Tibial nerve (tissue), 4 donors: Measurements from ENCODE around the gene TCERG1. TPM values are rescaled to one million over a fixed set of nuclear protein-coding genes. Genes with fewer than 3 reads are reported as not detected.

ENCODE experiments used
- DNase-seq, 2 donors: peaks; one replicate each; pipeline ENCODE4 v3.0.0-alpha.2; 2019; ENCODE audit warnings: low spot score in 2 of 2
- H3K27ac ChIP-seq, 4 donors: fragments of 200-600 bp; sonication (generic) in 3 of 4; one replicate each; pipeline ENCODE4 v1.5.1; 2017 to 2019; ENCODE audit warnings: mild to moderate bottlenecking in 1 of 4
- H3K27me3 ChIP-seq, 2 donors: fragments of 200-600 bp; sonication (generic) in 1 of 2; one replicate each; pipeline versions ENCODE4 v1.5.1 to v1.6.0; 2017 to 2019
- H3K36me3 ChIP-seq, 3 donors: fragments of 200-600 bp; sonication (generic); one replicate each; pipeline ENCODE4 v1.5.1; 2018 to 2019
- H3K4me1 ChIP-seq, 4 donors: fragments of 200-600 bp; sonication (generic) in 3 of 4; one replicate each; pipeline ENCODE4 v1.5.1; 2017 to 2019
- H3K4me3 ChIP-seq, 4 donors: fragments of 200-600 bp; sonication (generic) in 3 of 4; one replicate each; pipeline ENCODE4 v1.5.1; 2017 to 2019; ENCODE audit warnings: mild to moderate bottlenecking in 1 of 4, moderate library complexity in 1 of 4
- H3K9me3 ChIP-seq, 4 donors: fragments of 200-600 bp; sonication (generic) in 3 of 4; one replicate each; pipeline ENCODE4 v1.5.1; 2017 to 2019
- EP300 ChIP-seq, 2 donors: sonication (generic); formaldehyde crosslinking; IDR thresholded peaks; one replicate each; pipeline ENCODE4 v1.6.1; 2017; ENCODE audit warnings: antibody characterized with exemption in 2 of 2, mild to moderate bottlenecking in 1 of 2
- POLR2A ChIP-seq, 2 donors: fragments of 450-650 bp; IDR thresholded peaks; one replicate each; pipeline ENCODE4 v1.6.1; 2017; ENCODE audit warnings: antibody characterized with exemption in 2 of 2, mild to moderate bottlenecking in 2 of 2, moderate library complexity in 2 of 2
- WGBS, 2 donors: methylation state at CpG; one replicate each; pipeline ENCODE4 v1.1.5; 2018; 5-methylcytosine and 5-hydroxymethylcytosine counted together
- total RNA-seq, 4 donors: library from RNA; depleted of rRNA; stranded (reverse); fragments of >200 nt; gene quantifications; one replicate each; pipeline ENCODE4 v1.1.0, GENCODE V29; 2016
- TF ChIP-seq, protein P1 (sequence below), 5 experiments: fragments of 200-600 bp in 3 of 5; fragments of 450-650 bp in 2 of 5; sonication (generic) in 3 of 5; IDR thresholded peaks; one replicate each; pipeline ENCODE4 v1.5.1; 2016 to 2019; ENCODE audit warnings: antibody characterized with exemption in 5 of 5, mild to moderate bottlenecking in 3 of 5, moderate library complexity in 2 of 5

Gene TCERG1
- total RNA-seq, 4 donors from 2014 or later, result 52.2 to 108 (median 71.9) TPM

DNA sequence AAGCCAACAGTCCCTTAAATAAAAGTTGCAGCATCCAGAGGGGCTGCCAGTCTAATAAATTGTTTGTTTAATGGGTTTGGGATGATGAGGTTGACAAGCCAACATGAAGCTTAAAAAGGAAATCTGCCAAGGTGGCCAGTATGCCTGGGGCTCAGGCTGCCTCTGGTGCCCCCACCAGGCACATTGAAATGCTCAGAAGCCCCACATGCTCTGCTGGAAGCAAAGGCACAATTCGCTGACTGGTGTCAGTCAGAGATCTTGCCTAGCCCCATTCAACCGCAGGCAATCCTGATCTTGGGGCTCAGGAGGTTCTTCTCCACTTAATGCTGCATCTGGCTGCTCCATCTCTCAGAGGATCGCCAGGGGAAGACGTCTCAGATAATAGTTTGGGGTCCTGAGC is 44.2 kb upstream of the TCERG1 start:
- TF ChIP-seq, protein P1, sequence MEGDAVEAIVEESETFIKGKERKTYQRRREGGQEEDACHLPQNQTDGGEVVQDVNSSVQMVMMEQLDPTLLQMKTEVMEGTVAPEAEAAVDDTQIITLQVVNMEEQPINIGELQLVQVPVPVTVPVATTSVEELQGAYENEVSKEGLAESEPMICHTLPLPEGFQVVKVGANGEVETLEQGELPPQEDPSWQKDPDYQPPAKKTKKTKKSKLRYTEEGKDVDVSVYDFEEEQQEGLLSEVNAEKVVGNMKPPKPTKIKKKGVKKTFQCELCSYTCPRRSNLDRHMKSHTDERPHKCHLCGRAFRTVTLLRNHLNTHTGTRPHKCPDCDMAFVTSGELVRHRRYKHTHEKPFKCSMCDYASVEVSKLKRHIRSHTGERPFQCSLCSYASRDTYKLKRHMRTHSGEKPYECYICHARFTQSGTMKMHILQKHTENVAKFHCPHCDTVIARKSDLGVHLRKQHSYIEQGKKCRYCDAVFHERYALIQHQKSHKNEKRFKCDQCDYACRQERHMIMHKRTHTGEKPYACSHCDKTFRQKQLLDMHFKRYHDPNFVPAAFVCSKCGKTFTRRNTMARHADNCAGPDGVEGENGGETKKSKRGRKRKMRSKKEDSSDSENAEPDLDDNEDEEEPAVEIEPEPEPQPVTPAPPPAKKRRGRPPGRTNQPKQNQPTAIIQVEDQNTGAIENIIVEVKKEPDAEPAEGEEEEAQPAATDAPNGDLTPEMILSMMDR (IDR thresholded peaks at IDR 0.05), result no peak
- TF ChIP-seq EP300 (IDR thresholded peaks at IDR 0.05), result no peak
- TF ChIP-seq POLR2A (IDR thresholded peaks at IDR 0.05), result no peak
- Histone ChIP-seq H3K36me3 (no peaks in the 10 kb centered on the region), H3K4me3 (no peak overlapping the region), H3K4me1 (no peaks in the 10 kb centered on the region), H3K27me3 (peaks cover 0 to 16% of the 10 kb centered on the region in 2 donors), H3K27ac (no peak overlapping the region), H3K9me3 (no peaks in the 10 kb centered on the region)
- no peak for DNase-seq
- WGBS, 2 donors, result 59 to 67% methylated on average over 4 of the region's 4 CpGs

DNA sequence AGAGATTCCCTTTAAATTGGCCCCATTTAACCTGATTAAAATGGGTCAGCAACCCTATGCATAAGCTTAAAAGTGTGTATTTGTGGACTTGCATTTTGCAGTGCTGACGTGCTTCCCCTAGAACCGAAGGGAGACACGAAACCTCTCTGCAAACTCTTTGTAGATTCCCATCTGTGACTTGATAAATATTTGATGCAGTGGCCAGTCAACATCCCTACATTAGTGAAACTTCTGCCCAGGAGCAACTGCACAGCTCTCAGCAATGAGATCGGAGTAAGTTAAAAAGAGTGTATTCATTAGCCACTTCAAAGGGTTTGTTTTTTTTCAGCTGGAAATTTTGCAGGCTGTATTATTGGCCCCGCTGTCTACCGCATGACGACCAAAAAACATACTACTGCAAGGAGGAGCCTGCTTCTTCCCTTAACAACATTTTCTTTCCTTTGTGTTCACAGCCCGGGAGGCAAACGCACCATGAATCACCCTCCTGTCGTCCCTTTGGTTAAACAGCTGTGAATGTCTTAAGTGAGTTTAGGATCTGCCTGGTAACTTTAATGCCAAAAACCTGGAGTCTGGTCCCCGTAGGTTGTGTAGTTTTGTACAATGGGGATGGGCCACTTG is 38.0 kb upstream of the TCERG1 start:
- TF ChIP-seq, protein P1 (IDR thresholded peaks at IDR 0.05), result no peak
- TF ChIP-seq POLR2A (IDR thresholded peaks at IDR 0.05), result no peak
- no peak for TF ChIP-seq EP300 (IDR thresholded peaks at IDR 0.05)
- no peak overlapping the region for H3K4me3 ChIP-seq
- H3K9me3 ChIP-seq, result no peaks in the 10 kb centered on the region
- 28 to 41% methylated on average over 10 to 11 of the region's 11 CpGs for WGBS, 2 donors
- H3K27me3 ChIP-seq, result no peaks in the 10 kb centered on the region
- no peaks in the 10 kb centered on the region for H3K36me3 ChIP-seq
- no peak overlapping the region for H3K27ac ChIP-seq
- H3K4me1 ChIP-seq, result no peaks in the 10 kb centered on the region
- no peak for DNase-seq

DNA sequence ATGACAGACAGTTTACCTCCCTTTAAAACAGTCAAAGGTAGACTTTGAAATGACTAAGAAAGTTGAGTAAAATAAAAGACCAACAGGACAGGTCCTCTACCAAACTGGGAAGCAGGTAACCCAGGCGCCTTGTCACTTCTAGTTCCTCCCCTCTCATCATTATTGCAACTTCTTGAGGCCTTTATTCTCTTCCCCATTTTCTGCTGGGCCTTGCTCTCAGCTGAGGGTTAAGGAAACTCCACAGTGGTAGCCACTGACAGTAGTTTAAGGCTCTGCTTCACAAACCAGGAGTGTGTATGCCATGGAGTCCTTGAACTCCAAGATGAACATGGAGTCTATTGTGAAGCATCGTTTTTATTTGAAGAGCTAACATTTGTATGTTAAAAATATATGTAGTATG is 36.9 kb upstream of the TCERG1 start:
- WGBS, 2 donors, result 80 to 81% methylated on average over 2 of the region's 2 CpGs
- no peak for DNase-seq
- no peaks in the 10 kb centered on the region for H3K9me3 ChIP-seq
- no peaks in the 10 kb centered on the region for H3K36me3 ChIP-seq
- TF ChIP-seq, protein P1 (IDR thresholded peaks at IDR 0.05), result no peak
- TF ChIP-seq POLR2A (IDR thresholded peaks at IDR 0.05) (no peak), EP300 (IDR thresholded peaks at IDR 0.05) (no peak)
- H3K4me1 ChIP-seq, result no peaks in the 10 kb centered on the region
- no peak overlapping the region for H3K27ac ChIP-seq
- H3K4me3 ChIP-seq, result no peak overlapping the region
- H3K27me3 ChIP-seq, result no peaks in the 10 kb centered on the region

DNA sequence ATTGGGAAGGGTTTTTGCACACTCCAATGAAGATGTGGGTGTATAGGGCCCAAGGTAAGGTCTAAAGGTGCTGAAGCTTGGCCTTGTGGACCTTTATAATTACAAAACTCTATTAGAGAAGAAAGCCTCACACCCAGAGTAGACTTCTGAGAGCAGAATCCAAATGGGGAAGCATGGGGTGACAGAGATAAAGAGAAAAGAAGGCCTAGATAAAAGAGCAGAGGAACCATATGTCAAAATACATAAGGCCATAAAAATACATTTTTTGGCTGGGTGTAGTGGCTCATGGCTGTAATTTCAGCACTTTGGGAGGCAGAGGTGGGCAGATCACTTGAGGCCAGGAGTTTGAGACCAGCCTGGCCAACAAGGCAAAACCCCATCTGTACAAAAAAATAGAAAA is 27.4 kb upstream of the TCERG1 start:
- no peak overlapping the region for H3K27ac ChIP-seq
- TF ChIP-seq POLR2A (IDR thresholded peaks at IDR 0.05) (no peak), EP300 (IDR thresholded peaks at IDR 0.05) (no peak)
- TF ChIP-seq, protein P1 (IDR thresholded peaks at IDR 0.05), result no peak
- DNase-seq, result no peak
- no peak overlapping the region for H3K4me3 ChIP-seq
- no peaks in the 10 kb centered on the region for H3K27me3 ChIP-seq
- no peaks in the 10 kb centered on the region for H3K9me3 ChIP-seq
- no peaks in the 10 kb centered on the region for H3K4me1 ChIP-seq
- H3K36me3 ChIP-seq, result no peaks in the 10 kb centered on the region

DNA sequence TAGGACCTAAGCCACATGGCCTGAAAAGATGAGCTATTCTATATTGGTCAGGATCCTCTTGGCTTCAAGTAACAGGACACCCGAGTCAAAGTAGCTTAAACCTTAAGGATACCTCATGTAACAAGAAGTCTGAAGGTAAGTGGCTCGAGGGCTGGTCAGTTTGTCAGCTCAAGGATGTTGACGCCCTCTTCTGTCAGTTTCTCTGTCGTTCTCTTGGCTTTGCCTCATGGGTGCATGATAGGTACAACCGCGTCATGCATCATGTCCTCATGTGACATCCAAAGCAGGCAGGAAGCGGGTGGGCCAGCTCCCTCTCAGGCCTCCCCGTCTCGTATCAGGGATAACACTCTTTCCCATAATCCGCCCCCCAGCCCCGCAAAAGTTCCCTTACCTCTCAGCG is 22.1 kb upstream of the TCERG1 start:
- 67 to 76% methylated on average over 12 of the region's 12 CpGs for WGBS, 2 donors
- TF ChIP-seq EP300 (IDR thresholded peaks at IDR 0.05) (no peak), POLR2A (IDR thresholded peaks at IDR 0.05) (no peak)
- TF ChIP-seq, protein P1 (IDR thresholded peaks at IDR 0.05), result no peak
- DNase-seq, result no peak
- H3K4me3 ChIP-seq, result no peak overlapping the region
- no peaks in the 10 kb centered on the region for H3K9me3 ChIP-seq
- peaks cover 0 to 6% (median 3%) of the 10 kb centered on the region in 4 donors for H3K4me1 ChIP-seq
- no peaks in the 10 kb centered on the region for H3K36me3 ChIP-seq
- peaks cover 0 to 5% of the 10 kb centered on the region in 2 donors for H3K27me3 ChIP-seq
- no peak overlapping the region for H3K27ac ChIP-seq
